Activated naive CD8-positive, alpha-beta T cell treated with anti-CD3 and anti-CD28 coated beads, Interleukin-2, amount 10 ng/mL, durations not matched to agents 7 days and 5 days (primary cell): ENCODE measurements around the gene ROCK2. TPM values are rescaled to one million over a fixed set of nuclear protein-coding genes. Genes with fewer than 3 reads are reported as not detected.

Experiments used
- ATAC-seq: fragments of 150-1000 bp; cut with Tn5 transposase; one replicate; pipeline ENCODE4 v1.10.0; 2021; ENCODE audit warnings: low read depth, moderate library complexity
- POLR2A ChIA-PET: fragments of 350-600 bp; sonication (Branson Sonifier 250); formaldehyde crosslinking; loops from one replicate; lab custom pipeline; 2021; ENCODE audit warnings: antibody characterized with exemption; lab: Charles Lee
- DNase-seq: peaks from one replicate; pipeline ENCODE4 v3.0.0; 2021
- H3K27ac Mint-ChIP-seq: one replicate; pipeline ENCODE4 v1.8.0; 2022; ENCODE audit warnings: mild to moderate bottlenecking, mixed read lengths
- H3K27me3 Mint-ChIP-seq: one replicate; pipeline ENCODE4 v1.8.0; 2022; ENCODE audit warnings: mild to moderate bottlenecking, moderate library complexity, mixed read lengths
- H3K36me3 Mint-ChIP-seq: one replicate; pipeline ENCODE4 v1.8.0; 2021; ENCODE audit warnings: mild to moderate bottlenecking, mixed read lengths
- H3K4me1 Mint-ChIP-seq: one replicate; pipeline ENCODE4 v1.8.0; 2021; ENCODE audit warnings: mixed read lengths
- H3K4me3 Mint-ChIP-seq: one replicate; pipeline ENCODE4 v1.8.0; 2022; ENCODE audit warnings: mild to moderate bottlenecking, moderate library complexity, mixed read lengths
- H3K9me3 Mint-ChIP-seq: one replicate; pipeline ENCODE4 v1.8.0; 2021; ENCODE audit warnings: mixed read lengths
- total RNA-seq, 2 experiments: library from RNA; stranded (reverse); gene quantifications; one replicate each; pipeline ENCODE4 v1.2.3, GENCODE V29; 2021

ROCK2 gene
- total RNA-seq, 2 experiments from 2014 or later = 14.6 to 15.3 TPM

DNA sequence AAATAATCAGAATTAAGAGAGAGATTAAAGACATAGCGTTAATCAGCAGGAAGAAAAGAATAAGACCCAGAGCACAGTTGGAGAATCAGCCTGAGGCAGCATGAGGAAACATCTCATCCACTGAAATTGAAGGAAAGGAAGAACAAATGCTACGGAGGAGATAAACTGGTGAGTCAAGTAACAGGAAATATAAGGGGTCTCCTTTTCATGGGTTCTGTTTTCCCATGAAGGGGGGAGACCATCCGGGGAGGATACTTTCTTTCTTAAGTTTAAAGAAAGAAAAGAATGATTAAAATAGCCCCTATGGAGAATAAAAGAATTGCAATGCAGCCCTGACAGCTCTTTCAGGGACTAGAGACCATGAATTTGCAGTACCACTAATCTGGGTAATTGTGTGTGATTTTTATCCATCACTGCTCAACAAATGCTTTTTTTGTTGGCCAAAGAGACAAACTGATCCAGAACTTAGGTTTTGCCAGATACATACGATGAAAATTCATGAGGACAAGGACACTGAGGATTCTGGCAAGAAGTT, 17.7 kb downstream of the ROCK2 start:
- Mint-ChIP-seq H3K27ac (no peak overlapping the region), H3K9me3 (peaks cover 1% of the 10 kb centered on the region), H3K4me3 (no peak overlapping the region), H3K36me3 (no peaks in the 10 kb centered on the region), H3K4me1 (peaks cover 2% of the 10 kb centered on the region), H3K27me3 (no peaks in the 10 kb centered on the region)
- DNase-seq (no peak), ATAC-seq (no peak)
- POLR2A ChIA-PET = no interaction called here

DNA sequence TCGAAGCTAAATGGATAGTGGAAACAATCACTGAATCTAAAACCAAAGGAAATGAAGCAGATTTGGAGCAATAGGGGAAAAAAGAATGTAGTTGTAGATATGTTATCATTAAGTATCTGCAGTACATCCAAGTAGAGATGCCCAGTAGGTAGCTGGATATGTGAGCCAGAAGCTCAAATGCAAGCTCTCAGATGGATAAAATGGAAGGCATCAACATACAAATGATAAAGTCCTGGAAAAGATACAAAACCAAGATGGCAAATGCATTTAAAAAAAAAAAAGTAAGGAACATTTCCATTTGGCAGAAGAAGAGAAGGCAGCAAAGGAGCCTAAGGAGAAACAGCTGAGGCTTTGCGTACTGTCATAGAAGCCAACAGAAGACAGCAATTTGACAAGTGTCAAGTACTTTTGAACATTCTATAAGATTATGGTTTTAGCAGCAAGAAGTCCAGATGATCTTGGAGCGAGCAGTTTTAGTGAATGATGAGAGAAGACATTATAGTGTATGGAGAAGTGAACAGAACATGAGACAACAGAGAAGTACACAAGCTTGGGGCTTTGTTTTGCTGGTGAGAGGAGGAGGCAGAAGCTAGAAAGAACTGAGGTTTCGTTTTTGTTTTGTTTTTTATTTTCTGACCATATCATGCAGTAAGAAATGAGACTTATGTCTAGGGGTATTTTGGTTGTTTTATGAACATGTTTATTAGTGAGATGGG, 18.3 kb downstream of the ROCK2 start:
- H3K9me3 Mint-ChIP-seq = peaks cover 1% of the 10 kb centered on the region
- DNase-seq (no peak), ATAC-seq (no peak)
- no peak overlapping the region for H3K4me3 Mint-ChIP-seq
- POLR2A ChIA-PET = no interaction called here
- peaks cover 2% of the 10 kb centered on the region for H3K4me1 Mint-ChIP-seq
- no peaks in the 10 kb centered on the region for H3K27me3 Mint-ChIP-seq
- no peak overlapping the region for H3K27ac Mint-ChIP-seq
- no peaks in the 10 kb centered on the region for H3K36me3 Mint-ChIP-seq

DNA sequence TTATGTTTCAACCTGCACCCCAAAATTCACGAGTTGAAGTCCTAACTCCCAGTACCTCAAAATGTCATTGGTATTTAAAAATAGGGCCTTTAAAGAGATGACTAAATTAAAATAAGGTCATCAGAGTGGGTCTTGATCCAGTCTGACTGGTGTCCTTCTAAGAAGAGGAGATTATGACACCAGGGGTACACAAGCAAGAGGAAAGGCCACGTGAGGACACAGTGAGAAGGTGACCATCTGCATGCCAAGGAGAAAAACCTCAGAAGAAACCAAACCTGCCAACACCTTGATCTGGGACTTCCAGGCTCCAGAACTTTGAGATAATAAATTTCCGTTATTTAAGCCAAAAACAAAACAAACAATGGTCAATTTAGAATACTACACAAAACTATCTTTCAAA, 22.6 kb downstream of the ROCK2 start:
- no peak overlapping the region for H3K4me3 Mint-ChIP-seq
- DNase-seq (no peak), ATAC-seq (no peak)
- H3K9me3 Mint-ChIP-seq = no peaks in the 10 kb centered on the region
- POLR2A ChIA-PET = no interaction called here
- H3K27me3 Mint-ChIP-seq = no peaks in the 10 kb centered on the region
- H3K36me3 Mint-ChIP-seq = no peaks in the 10 kb centered on the region
- peaks cover 2% of the 10 kb centered on the region for H3K4me1 Mint-ChIP-seq
- no peak overlapping the region for H3K27ac Mint-ChIP-seq

DNA sequence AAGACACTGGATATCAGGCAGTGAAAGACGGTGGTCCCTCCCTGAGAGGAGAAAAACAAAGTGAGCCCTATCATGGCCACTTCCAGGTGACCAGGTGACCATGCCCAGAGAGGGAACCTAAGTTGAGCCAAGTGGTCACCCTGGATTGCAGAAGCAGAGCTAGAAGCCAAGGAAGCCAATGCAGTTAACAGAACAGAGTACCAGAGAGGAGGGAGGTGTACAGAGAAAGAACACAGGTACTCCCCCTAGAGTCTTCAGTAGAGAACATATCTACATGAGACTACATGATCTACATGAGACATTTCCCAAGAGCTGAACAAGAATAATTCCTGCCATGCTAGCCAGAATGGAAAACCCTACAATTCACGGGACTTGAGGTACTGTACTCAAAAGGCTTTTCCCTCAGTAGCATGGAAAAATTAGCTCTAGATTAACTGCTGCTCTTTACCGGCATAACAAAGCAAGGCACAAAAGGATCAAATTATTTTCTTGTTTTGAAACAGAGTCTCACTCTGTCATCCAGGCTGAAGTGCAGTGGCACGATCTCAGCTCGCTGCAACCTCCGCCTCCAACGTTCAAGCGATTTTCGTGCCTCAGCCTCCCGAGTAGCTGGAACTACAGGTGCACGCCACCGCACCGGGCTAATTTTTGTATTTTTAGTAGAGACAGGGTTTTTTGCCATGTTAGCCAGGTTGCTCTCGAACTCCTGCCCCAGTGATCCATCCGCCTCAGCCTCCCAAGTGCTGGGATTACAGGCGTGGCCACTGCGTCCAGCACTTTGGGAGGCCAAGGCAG, 23.5 kb downstream of the ROCK2 start:
- POLR2A ChIA-PET = no interaction called here
- no peak overlapping the region for H3K27ac Mint-ChIP-seq
- peaks cover 2% of the 10 kb centered on the region for H3K4me1 Mint-ChIP-seq
- DNase-seq = no peak
- ATAC-seq = no peak
- no peaks in the 10 kb centered on the region for H3K36me3 Mint-ChIP-seq
- no peaks in the 10 kb centered on the region for H3K27me3 Mint-ChIP-seq
- H3K4me3 Mint-ChIP-seq = no peak overlapping the region
- no peaks in the 10 kb centered on the region for H3K9me3 Mint-ChIP-seq

GRCh38 chr2:11319939-11320338, 24.5 kb downstream of the ROCK2 start:
- Mint-ChIP-seq H3K9me3 (no peaks in the 10 kb centered on the region), H3K27me3 (no peaks in the 10 kb centered on the region), H3K4me1 (peaks cover 2% of the 10 kb centered on the region), H3K4me3 (no peak overlapping the region), H3K36me3 (no peaks in the 10 kb centered on the region), H3K27ac (no peak overlapping the region)
- ATAC-seq (no peak), DNase-seq (no peak)
- POLR2A ChIA-PET = no interaction called here

- H3K4me1 Mint-ChIP-seq = no peaks in the 10 kb centered on the region
- no peaks in the 10 kb centered on the region for H3K9me3 Mint-ChIP-seq
- no peak overlapping the region for H3K27ac Mint-ChIP-seq
- H3K36me3 Mint-ChIP-seq = peaks cover 2% of the 10 kb centered on the region
- H3K27me3 Mint-ChIP-seq = no peaks in the 10 kb centered on the region
- POLR2A ChIA-PET = no interaction called here
- DNase-seq (no peak), ATAC-seq (no peak)
- H3K4me3 Mint-ChIP-seq = no peak overlapping the region
Measured at GRCh38 chr2:11315074-11315705, 29.2 kb downstream of the ROCK2 start.

DNA sequence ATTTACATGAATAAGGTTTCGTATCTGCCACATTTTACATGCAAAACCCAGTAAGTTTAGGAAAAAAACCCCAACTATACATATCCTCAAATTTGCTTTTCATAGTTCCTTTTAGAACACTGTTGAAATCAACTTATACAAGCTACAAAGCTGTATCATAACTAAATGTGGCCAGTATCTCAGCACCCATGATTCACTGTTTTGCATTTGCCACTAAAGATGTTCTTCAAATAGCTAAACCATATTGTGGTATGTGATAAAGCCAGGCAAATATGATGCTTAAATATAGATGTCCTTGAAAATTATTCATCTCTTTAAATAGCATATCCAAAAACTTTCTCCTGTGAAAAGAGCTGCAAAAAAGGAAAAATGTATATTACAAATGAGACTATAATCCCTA, 29.9 kb downstream of the ROCK2 start:
- Mint-ChIP-seq H3K4me3 (no peak overlapping the region), H3K9me3 (no peaks in the 10 kb centered on the region), H3K27ac (no peak overlapping the region), H3K27me3 (no peaks in the 10 kb centered on the region), H3K36me3 (peaks cover 2% of the 10 kb centered on the region), H3K4me1 (no peaks in the 10 kb centered on the region)
- POLR2A ChIA-PET = no interaction called here
- ATAC-seq (no peak), DNase-seq (no peak)

DNA sequence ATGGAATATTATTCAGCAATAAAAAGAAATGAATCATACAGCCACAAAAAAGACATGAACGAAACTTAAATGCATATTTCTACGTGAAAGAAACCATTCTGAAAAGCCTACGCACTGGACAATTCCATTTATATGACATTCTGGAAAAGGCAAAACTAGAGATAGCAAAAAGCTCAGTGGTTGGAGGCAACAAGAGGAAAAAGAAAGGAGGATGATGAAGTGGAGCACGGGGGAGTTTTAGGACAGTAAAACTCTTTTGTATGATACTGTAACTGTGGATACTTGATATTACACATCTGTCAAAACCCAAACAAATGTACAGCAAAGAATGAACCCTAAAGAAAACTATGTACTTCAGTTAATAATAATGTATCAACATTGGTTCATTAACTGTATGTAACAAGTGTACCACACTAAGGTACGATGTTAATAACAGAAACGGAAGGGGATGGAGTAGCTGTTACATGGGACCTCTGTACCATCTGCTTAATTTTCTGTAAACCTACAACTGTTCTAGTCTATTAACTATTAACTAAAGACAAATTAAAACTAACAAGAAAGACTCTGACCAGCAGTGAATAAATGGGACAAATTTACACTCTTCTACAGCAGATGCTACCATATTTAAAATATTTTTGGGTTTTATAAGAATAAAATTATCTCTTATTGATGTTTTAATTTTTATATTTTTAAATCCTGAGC, 31.5 kb downstream of the ROCK2 start:
- Mint-ChIP-seq H3K9me3 (no peaks in the 10 kb centered on the region), H3K27ac (no peak overlapping the region), H3K4me3 (no peak overlapping the region), H3K36me3 (peaks cover 2% of the 10 kb centered on the region), H3K4me1 (no peaks in the 10 kb centered on the region), H3K27me3 (no peaks in the 10 kb centered on the region)
- POLR2A ChIA-PET = no interaction called here
- DNase-seq (no peak), ATAC-seq (no peak)

DNA sequence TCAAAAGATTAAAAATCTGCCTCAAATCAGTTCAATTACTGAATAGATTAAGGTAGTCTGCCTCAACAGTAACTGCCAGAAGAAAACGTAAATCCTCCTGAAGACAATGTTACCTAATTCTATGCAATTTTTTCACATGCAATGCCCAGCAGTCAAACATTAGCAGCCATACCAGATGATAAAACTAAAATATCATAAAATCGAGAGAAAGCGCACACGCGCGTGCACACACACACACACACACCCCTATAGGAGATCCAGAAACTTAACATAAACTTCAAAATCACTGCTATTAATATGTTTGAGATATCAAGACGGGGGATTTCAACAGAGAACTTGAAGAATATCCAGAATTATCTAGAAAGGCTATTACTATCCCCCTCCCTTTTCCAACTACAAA, 32.9 kb downstream of the ROCK2 start:
- H3K4me1 Mint-ChIP-seq = no peaks in the 10 kb centered on the region
- H3K9me3 Mint-ChIP-seq = no peaks in the 10 kb centered on the region
- no peak overlapping the region for H3K27ac Mint-ChIP-seq
- DNase-seq = no peak
- H3K36me3 Mint-ChIP-seq = peaks cover 2% of the 10 kb centered on the region
- no peak overlapping the region for H3K4me3 Mint-ChIP-seq
- POLR2A ChIA-PET = no interaction called here
- ATAC-seq = no peak
- no peaks in the 10 kb centered on the region for H3K27me3 Mint-ChIP-seq

GRCh38 chr2:11310212-11310611, 34.2 kb downstream of the ROCK2 start:
- Mint-ChIP-seq H3K36me3 (peaks cover 2% of the 10 kb centered on the region), H3K4me3 (no peak overlapping the region), H3K4me1 (no peaks in the 10 kb centered on the region), H3K27ac (no peak overlapping the region), H3K9me3 (no peaks in the 10 kb centered on the region), H3K27me3 (no peaks in the 10 kb centered on the region)
- DNase-seq (no peak), ATAC-seq (no peak)
- POLR2A ChIA-PET = no interaction called here

- POLR2A ChIA-PET = no interaction called here
- no peaks in the 10 kb centered on the region for H3K4me1 Mint-ChIP-seq
- peaks cover 2% of the 10 kb centered on the region for H3K36me3 Mint-ChIP-seq
- H3K27me3 Mint-ChIP-seq = no peaks in the 10 kb centered on the region
- no peak overlapping the region for H3K4me3 Mint-ChIP-seq
- no peak overlapping the region for H3K27ac Mint-ChIP-seq
- DNase-seq (no peak), ATAC-seq (no peak)
- H3K9me3 Mint-ChIP-seq = no peaks in the 10 kb centered on the region
Measured at GRCh38 chr2:11309706-11310105, 34.7 kb downstream of the ROCK2 start.

GRCh38 chr2:11307764-11308415, 36.5 kb downstream of the ROCK2 start:
- H3K27me3 Mint-ChIP-seq = no peaks in the 10 kb centered on the region
- no peaks in the 10 kb centered on the region for H3K9me3 Mint-ChIP-seq
- no peak overlapping the region for H3K27ac Mint-ChIP-seq
- POLR2A ChIA-PET = no interaction called here
- no peak for ATAC-seq
- peaks cover 2% of the 10 kb centered on the region for H3K36me3 Mint-ChIP-seq
- no peak for DNase-seq
- H3K4me3 Mint-ChIP-seq = no peak overlapping the region
- H3K4me1 Mint-ChIP-seq = no peaks in the 10 kb centered on the region

GRCh38 chr2:11305958-11306357, 38.5 kb downstream of the ROCK2 start:
- DNase-seq (no peak), ATAC-seq (no peak)
- Mint-ChIP-seq H3K9me3 (no peaks in the 10 kb centered on the region), H3K27ac (no peak overlapping the region), H3K4me1 (no peaks in the 10 kb centered on the region), H3K27me3 (no peaks in the 10 kb centered on the region), H3K4me3 (no peak overlapping the region), H3K36me3 (no peaks in the 10 kb centered on the region)
- POLR2A ChIA-PET = interaction anchor here (0.8 kb wide), 1 partner anchor 38 kb away, joined by 3 read pairs; the partner anchor contains the start of gene ROCK2
